Measurements from ENCODE around the gene CAMK1D.

The CAMK1D gene

GRCh38 chr10:12566161-12567115 is 217.1 kb downstream of the CAMK1D start:
- no peak for DNase-seq

DNA sequence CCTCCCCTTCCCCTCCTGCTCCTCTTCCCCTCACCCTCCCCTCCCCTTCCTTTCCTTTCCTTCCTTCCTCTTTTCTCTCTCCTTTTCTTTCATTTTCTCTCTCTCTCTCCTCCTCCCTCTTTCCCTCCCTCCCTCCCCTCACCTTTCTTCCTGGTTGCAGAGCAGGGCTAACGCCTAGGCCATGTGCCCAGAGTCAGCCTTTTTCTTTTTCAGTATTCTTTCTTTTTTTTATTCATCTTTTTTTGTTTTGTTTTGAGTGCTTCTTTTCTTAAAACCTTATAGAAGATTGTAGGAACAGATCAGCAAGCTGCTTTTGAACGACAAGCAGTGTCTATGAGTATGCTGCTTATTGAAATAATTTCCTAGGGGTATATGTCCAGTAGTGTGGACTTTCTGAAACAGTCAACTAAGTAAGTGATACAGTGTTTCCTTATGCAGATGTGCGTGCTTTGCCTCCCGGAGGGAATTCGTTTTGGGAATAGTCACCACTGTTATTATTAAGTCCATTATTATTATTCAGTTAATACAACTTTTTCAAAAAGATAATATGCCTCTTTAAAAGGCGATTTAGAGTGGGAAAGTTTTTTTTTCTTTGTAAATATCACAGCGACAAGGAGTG is 219.2 kb downstream of the CAMK1D start:
- DNase-seq = no peak

DNA sequence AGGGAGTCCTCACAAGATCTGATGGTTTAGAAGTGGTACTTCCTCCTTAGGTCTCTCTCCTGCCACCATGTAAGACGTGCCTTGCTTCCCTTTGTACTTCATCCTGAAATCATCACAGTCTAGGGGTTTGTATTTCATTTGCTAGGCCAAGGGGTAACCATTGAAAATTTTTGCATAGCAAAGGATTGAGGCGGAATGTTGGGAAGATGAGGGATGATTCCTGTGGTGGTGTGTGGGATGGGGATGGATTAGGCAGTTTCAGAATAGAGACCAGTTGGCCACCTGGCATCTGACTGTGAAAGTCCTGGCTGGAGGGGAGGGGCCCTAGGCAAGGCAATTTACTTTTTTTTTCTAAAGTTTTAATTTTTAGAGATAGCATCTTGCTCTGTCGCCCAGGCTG is 222.9 kb downstream of the CAMK1D start:
- DNase-seq = no peak

DNA sequence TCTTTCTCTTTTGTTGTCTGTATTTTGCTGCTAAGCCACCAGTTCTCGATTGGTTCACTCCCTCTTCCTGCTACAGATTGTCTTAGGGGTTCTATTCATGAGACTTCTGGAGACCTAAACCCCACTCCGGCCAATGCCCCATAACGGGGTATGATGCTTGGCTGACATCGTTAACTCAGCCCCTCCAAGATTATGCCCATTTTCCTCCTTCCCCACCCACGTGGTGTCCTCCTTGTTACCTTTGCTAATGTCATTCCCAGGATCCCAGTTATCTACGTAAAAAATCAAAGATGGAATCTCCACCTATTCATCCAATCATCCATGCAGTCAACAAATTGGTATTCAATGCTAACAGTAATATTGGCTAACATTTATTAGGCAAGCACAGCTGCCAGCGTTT is 228.3 kb downstream of the CAMK1D start:
- DNase-seq = no peak

DNA sequence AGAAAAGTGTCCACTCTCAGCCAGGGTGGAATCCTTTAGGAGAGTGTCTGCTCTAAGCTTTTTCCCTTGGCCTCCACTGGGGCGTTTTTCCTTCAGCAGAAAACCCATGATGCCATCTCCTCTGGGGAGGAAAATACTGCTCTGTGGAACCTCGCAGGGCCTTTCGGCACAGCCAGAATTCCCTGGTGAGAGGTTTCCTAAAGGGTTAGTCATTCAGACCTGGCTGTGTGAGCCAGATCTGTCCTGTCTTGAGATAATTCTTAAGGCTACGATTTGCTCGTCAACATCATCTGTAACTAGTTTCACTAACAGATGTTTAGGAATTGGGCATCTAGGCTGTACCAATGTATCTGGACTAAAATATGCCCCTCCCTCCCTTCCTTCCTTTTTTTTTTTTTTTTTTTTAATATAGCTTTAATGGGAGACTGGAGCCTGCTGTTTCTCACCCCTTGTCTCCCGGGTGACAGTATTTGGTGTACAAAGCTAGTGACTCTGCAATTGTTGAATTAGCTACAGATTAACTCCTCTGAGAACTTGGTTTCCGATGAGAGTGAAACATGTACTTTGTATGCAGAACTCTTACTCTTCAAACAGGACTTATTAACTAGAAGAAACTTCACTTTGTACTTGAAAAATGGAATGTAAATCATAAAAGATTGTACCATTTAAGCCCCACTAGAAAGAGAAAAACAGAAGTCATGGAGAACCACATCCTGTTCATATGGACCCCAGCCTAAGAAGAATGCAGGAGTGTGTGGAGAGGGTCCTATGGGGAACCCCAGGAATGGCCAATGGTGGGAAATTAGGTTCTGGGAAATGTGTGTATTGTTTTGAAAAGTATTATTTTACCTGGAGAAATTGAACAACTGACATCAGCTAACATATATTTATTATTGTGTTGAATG is 230.9 kb downstream of the CAMK1D start:
- no peak for DNase-seq

- no peak for DNase-seq
These were observed 234.7 kb downstream of the CAMK1D start for GRCh38 chr10:12583891-12584595.

GRCh38 chr10:12586741-12587140 is 237.4 kb downstream of the CAMK1D start:
- no peak for DNase-seq

GRCh38 chr10:12587451-12587888 is 238.1 kb downstream of the CAMK1D start:
- no peak for DNase-seq

GRCh38 chr10:12588091-12588860 is 238.9 kb downstream of the CAMK1D start:
- no peak for DNase-seq

DNA sequence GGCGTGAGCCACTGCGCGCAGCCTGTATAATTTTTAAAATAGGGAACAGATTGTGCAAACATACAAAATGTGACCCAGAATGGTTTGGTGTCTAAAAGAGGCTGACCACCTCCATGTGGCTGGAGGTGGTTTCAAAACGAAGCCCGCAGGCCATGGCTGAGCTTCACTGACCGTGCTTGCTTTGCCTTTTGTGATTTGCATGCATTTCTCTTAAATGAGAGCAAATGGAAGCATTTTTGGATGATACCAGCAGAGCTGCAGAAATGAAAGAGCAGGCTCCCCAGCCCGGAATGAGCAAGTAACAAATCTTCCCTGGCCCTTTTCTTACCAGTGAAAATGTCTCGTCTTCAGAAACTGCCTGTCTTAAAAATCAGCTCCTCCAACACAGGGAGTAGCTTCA is 239.9 kb downstream of the CAMK1D start:
- DNase-seq = no peak

DNA sequence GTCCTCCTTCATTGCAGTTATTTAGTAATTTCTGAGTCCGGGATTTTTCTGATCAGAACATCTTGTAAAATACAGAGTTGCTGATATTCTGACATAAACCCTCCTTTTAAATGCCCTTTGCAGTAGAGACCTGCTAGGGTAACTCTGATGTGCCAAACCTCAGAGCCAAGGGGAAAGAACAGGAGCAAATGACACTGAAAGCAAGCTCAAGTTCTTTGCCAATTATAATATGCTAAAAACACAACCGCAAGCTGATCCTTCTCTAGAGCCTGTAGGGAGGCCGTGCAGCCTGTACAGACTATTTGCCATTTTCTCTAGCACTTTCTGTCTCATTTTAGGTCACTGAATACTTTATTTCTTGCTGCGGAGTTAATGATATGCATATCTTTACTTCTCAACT is 240.4 kb downstream of the CAMK1D start:
- no peak for DNase-seq

- DNase-seq = no peak
These were observed 241.6 kb downstream of the CAMK1D start for GRCh38 chr10:12590675-12591659.

GRCh38 chr10:12592967-12593366 is 243.6 kb downstream of the CAMK1D start:
- no peak for DNase-seq

- peak; percentile 32 to 51 for DNase-seq
These were observed 245.1 kb downstream of the CAMK1D start for GRCh38 chr10:12594448-12594944.

DNA sequence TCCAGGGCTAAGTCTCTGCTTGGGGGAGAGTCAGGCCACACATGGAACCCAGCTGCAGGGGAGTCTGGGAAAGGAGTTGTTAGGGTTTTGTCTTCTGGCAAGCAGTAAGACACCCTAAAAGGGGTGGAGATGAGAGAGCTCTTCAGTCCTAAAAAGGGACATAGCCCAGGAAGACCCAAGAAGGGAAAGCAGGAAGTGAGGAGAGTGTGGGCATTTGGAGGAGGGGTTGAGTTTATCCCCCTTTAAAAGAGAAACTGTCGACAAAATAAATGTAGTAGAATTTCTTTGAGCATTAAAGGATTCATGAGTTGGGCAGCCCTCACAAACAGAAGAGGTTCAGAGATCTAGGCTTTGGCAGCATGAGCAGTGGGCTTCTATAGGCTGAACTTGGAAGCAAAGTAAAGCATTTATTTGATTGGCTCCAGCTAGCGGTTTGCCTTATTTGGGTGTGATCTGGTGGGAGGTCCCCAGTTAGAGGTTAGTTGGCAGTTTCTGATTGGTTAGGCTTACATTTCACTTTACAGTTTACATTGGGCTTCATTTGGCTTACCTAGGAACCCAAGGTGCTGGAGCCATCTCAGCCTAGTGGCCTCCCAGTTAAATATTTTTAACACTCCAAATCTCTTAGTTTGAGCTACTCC is 246.7 kb downstream of the CAMK1D start:
- no peak for DNase-seq

DNA sequence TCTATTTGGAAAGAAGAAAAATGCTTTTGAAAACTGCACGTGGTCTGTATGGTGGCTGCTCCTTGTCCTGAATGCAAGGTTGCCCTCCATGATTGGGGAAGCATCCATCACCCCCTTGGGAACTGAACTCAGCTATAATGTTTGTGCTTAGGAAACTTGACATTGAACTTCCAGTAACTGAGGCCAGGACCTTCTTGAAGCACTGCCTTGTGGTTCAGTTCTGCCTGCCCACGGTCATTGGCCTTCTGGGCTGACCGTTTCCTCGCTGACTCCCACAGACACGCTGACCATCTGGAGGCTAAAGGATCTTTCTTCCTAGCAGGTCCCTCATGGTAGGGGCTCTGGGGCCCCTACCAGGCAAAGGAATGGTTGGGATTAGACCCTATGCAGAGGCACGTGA is 247.8 kb downstream of the CAMK1D start:
- DNase-seq = no peak

- no peak for DNase-seq
These were observed 248.7 kb downstream of the CAMK1D start for GRCh38 chr10:12597788-12598765.

DNA sequence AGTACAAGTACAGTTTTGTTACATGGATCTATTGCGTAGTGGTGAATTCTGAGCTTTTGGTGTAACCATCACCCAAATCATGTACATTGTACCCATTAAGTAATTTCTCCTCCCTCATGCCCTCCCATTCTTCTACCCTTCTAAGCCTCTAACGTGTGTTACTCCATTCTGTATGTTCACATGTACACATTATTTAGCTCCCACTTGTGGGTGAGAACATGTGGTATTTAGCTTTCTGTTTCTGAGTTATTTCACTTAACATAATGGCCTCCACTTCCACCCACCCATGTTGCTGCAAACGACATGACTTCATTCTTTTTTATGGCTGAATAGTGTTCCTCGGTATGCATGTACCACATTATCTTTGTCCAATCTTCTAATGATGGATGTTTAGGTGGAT is 251.3 kb downstream of the CAMK1D start:
- DNase-seq = no peak

Data from activated CD4-positive, alpha-beta T cell treated with anti-CD3 and anti-CD28 coated beads, Interleukin-2, amount 50 U/mL, for 48 hours (primary cell).